HG03520 (cell line): ENCODE measurements around the gene ERICH6B.
"Not testable (repeated sequence)": the region's sequence is repeated elsewhere in the genome, so short reads cannot be mapped to it uniquely, and the experiment has no call there.

ENCODE experiments used
- ATAC-seq: cut with Tn5 transposase; IDR thresholded peaks from one replicate; pipeline ENCODE4 v1.9.1; 2021; ENCODE audit warnings: mild to moderate bottlenecking, moderate library complexity; ENCODE audit not compliant: unreplicated experiment

The ERICH6B gene

DNA sequence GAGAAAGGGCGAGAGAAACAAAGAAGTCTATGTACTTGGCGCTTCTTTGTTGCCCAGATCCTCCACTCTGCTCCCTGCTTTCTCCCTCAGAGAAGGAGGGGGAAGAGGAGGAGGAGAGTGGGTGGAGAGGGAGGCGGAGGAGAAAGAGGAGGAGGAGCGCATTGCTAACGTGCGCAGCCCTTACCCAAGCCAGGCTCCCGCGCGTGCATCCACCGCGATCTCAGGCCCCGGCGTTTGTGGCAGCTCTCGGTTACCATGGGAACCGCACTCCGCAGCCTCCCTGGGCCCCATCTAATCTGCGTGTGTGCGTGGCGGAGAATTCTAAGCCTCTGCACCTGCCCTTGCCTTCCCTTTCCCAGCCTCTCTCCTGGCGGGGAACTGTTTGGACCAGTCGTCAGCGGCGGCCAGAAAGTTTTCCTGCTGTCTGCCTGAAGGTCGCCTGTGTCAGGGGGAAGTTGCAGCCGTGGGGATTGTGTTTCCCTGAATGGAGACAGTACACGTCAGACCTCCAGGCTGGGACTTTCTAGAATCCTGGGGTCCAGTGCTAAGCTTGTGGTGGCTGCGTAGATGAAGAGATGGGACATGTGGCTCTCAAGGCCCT lies at the start of gene ERICH6B:
ERICH6B (minus strand) TSS at position 239 of the 601 bp plus-strand sequence. CDS start 18,734 bp downstream, outside the sequence.
- ATAC-seq: no peak

GRCh38 chr13:45662903-45663302 lies 47.4 kb upstream of the ERICH6B start:
- ATAC-seq: not testable (repeated sequence)

- ATAC-seq: no peak
Observed at GRCh38 chr13:45662162-45662561, 46.6 kb upstream of the ERICH6B start.

DNA sequence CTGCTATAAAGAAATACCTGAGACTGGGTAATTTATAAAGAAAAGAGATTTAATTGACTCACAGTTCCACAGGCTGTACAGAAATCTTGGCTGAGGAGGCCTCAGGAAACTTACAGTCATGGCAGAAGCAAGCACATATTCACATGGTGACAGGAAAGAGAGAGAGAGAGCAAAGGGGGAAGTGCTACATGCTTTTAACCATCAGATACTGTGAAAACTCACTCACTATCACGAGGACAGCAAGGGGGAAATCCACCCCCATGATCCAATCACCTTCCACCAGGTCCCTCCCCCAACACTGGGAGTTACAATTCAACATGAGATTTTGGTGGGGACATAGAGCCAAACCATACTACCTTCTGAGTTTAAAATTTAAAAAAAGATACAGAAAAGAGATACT lies 44.9 kb upstream of the ERICH6B start:
- not testable (repeated sequence) for ATAC-seq

DNA sequence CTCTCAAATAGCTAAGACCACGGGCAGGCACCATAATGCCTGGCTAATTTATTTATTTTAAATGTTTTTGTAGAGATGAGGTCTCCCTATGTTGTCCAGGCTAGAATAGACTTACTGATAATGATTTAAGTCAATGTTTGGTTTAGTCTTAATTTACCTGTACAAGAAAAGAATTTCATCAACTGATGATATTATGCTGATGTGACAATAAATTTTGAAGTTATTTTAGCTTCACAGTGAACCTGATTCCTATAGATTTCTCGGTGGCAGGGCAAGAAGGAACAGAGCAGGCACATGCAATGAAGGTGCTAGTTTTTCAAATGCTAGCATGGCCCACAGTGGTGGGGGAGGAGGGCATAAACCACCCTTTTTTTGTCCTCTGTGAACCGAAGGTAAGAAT lies 44.0 kb upstream of the ERICH6B start:
- no peak for ATAC-seq

DNA sequence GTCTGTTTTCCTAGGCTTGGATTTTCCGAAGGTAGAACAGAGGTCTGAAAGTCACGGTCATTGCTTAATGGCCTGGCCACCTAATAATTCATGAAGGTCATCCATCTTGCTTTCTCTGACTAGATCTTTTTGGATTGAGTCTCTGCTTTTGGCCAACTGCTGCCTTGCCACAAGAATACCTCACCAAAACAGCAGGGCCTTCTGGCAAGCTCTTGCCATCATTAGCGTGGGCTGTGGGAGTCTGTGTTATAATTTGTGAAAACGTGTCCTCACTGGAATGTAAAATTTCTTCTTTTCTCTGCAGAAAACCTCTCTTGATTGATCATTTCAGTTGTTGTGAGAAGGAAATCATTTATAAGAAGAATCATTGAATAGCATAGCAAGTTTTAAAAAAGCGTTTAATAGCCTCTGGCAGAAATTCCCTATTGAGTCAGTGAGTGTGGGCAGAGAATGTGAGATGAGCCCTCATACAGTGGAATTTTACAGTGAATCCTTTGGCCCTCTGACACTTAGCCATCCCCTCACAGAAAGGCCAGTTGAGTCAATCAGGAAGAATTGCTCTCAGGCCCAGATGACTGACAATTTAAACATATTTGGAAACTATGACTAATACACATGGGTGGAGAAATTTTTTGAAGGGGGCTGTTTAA lies 43.2 kb upstream of the ERICH6B start:
- no peak for ATAC-seq

DNA sequence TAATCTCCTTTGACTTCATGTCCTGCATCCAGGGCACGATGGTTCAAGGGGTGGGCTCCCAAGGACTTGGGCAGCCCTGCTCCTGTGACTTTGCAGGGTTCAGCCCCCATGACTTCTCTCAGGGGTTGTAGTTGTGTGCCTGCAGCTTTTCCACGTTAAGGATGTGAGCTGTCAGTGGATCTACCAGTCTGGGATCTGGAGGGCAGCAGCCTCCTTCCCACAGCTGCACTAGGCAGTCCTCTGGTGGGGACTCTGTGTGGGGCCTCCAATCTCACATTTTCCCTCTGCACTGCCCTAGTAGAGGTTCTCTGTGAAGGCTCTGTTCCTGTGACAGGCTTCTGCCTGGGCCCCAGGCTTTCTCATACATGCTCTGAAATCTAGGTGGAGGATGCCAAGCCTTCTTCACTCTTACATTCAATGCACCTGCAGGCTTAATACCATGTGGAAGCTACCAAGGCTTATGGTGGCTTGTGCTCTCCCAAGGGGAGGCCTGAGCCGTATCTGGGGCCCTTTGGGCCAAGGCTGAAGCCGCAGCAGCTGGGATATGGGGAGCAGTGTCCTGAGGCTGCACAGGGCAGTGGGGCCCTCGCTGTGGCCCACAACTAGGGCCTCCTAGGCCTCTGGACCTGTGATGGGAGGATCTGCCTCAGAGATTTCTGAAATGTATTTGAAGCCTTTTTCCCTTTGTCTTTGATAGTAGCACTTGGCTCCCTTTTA lies 39.3 kb upstream of the ERICH6B start:
- ATAC-seq: no peak

- ATAC-seq: not testable (repeated sequence)
Observed at GRCh38 chr13:45645263-45645662, 29.7 kb upstream of the ERICH6B start.

- not testable (repeated sequence) for ATAC-seq
Observed at GRCh38 chr13:45642159-45642558, 26.6 kb upstream of the ERICH6B start.

DNA sequence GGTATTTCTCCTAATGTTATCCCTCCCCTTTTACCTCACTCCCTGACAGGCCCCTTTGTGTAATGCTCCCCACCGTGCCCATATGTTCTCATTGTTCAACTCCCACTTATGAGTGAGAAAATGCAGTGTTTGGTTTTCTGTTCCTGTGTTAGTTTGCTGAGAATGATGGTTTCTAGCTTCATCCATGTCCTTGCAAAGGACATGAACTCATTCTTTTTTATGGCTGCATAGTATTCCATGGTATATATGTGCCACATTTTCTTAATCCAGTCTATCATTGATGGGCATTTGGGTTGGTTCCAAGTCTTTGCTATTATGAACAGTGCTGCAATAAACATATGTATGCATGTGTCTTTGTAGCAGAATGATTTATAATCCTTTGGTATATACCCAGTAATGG lies 19.8 kb upstream of the ERICH6B start:
- not testable (repeated sequence) for ATAC-seq

GRCh38 chr13:45630791-45631190 lies 15.3 kb upstream of the ERICH6B start:
- ATAC-seq: no peak

DNA sequence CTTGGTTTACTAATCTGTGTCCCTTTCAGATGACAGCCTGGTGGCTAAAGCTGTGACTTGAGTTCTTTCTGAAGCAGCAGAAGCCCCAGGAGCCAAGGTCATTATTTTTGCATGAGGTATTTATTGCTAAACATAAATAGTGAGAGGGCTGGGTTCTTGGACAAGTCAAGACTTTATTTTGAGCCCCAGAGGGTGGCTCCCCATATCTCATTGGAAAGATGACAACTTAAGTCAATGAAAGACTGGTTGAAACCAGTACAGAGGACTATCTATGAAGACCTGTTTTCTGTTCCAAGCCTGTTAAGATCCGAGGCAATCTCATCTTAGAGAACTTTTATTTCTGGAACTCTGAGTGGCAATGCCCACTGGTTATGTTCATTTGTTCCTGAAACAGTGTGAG lies 14.4 kb upstream of the ERICH6B start:
- ATAC-seq: no peak

- no peak for ATAC-seq
Observed at GRCh38 chr13:45628094-45628493, 12.6 kb upstream of the ERICH6B start.

DNA sequence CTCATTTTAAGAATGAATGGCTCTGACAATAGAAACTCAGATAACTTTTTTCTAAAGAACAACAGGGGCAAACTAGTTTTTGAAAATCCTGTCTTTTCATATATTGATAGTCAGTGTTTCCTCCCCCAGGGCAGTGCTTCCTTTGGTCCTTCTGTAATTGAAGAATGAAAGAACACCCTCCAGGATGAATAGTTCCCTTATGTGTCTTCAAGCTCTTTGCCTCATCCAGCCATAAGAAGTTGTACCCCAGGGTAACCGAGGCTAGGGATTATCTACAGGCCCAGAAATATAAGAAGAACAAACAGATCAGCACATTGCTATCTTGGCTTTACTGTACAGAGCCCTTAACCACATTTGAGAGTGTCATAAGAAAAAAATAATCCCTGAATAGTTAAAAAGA lies 12.1 kb upstream of the ERICH6B start:
- ATAC-seq: no peak

- ATAC-seq: no peak
Observed at GRCh38 chr13:45626731-45627374, 11.3 kb upstream of the ERICH6B start.

DNA sequence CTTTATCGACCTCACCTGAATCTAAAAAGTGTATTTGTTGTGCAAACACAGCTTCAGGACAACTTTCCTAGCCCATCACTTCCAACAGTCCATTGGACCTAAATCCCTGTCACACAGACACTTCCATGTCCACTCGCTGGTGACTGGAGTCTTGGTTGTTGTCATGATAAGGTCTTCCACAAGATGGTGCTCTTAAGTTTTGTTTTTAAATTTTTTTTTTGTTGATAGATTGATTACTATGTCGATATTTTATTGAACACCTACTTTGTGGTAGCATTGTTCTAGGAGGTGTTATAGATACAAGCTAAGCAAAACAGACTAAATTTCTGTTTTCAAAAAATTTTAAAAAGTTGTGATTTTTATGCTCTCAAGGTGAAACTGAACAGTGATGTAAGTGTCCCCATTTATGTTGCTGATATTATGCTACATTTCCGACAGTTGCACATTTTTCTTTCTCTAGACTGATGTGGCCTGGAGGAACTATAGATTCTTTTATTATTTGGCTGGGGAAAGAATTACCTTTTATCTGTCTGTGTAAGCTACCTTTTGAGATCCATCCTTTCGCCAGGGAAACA lies 8.1 kb upstream of the ERICH6B start:
- no peak for ATAC-seq

DNA sequence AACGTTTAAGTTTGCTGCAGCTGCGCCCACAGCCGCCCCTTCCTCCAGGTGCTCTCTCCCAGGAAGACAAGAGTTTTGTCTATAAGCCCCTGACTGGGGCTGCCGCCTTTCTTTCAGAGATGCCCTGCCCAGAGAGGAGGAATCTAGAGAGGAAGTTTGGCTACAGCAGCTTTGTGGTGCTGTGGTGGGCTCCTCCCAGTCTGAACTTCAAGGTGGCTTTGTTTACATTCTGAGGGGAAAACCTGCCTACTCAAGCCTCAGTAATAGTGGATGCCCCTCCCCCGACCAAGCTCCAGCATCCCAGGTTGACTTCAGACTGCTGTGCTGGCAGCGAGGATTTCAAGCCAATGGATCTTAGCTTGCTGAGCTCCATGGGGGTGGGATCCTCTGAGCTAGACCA lies 6.4 kb upstream of the ERICH6B start:
- no peak for ATAC-seq

- no peak for ATAC-seq
Observed at GRCh38 chr13:45607931-45608330, 7.6 kb downstream of the ERICH6B start.

GRCh38 chr13:45604892-45605291 lies 10.6 kb downstream of the ERICH6B start:
- ATAC-seq: no peak

DNA sequence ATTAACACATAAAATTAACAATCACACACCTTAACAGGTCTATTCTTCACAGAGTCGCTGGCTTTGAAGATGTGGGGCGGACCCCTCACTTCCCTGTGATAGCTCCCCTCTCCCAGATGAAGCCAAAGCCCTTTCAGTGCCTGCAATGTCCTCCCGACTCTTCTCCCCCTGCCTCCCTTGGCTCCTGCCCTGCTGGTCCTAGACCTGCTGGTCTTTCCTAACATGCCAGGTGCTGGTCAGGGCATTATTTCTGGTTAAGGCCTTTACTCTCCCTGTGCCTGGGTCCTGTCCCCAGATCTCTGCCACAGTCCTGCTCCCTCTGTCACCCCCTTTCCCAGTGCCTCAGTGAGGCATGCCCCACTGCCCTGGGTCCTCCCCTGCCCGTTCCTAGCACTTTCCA lies 12.2 kb downstream of the ERICH6B start:
- no peak for ATAC-seq
